ENCODE measurements around the gene ITPR1. TPM values are rescaled to one million over a fixed set of nuclear protein-coding genes. Genes with fewer than 3 reads are reported as not detected.
A peak's percentile ranks its signal among the peaks of the same experiment; 100 is the strongest.

ITPR1 gene
- total and polyA plus RNA-seq, 2 of the 4 experiments (the other 2 are of a cell fraction), result 1.8 to 5.7 TPM

- Histone ChIP-seq H3K18ac (ENCODE audit: low read depth, low read length) (no peak overlapping the region), H3K9ac (ENCODE audit: low read depth, low read length) (no peak overlapping the region), H3K4ac (ENCODE audit: low read depth, low read length) (peak overlapping the region; percentile 36; the same call in 1 of the 2 replicates), H3K14ac (replicated peaks; ENCODE audit: low read depth, low read length) (no peak overlapping the region), H3K4me1 (ENCODE audit: control insufficient read depth, insufficient read depth, low read length) (peaks cover 5% of the 10 kb centered on the region; the same call in 1 of the 2 replicates), H3K23ac (ENCODE audit: low read depth, low read length) (no peak overlapping the region), H2AK9ac (replicated peaks; ENCODE audit: low read depth, low read length, poor library complexity) (no peak overlapping the region), H2BK15ac (ENCODE audit: low read depth, low read length) (0 out of 3 replicates have a peak overlapping the region, but pooled peaks have one; percentile 4), H4K5ac (ENCODE audit: low read depth, low read length) (no peak overlapping the region), H3K79me1 (ENCODE audit: low read depth in 1 of 2, low read length in 2 of 2) (no peaks in the 10 kb centered on the region), H2BK120ac (ENCODE audit: low read depth, low read length) (no peak overlapping the region), H3K36me3 (ENCODE audit: control insufficient read depth, insufficient read depth, low read length) (peaks cover 1% of the 10 kb centered on the region; the same call in 1 of the 2 replicates), H4K91ac (ENCODE audit: insufficient read depth, low read depth, low read length) (no peak overlapping the region), H3K9me1 (ENCODE audit: insufficient read depth, low read length) (no peaks in the 10 kb centered on the region), H3K4me3 (ENCODE audit: insufficient read depth, low read depth, low read length) (no peak overlapping the region), H4K20me1 (ENCODE audit: insufficient read depth, low read length) (no peaks in the 10 kb centered on the region), H3K9me3 (ENCODE audit: control insufficient read depth, insufficient read depth, low read length) (no peaks in the 10 kb centered on the region), H3K4me2 (ENCODE audit: low read depth, low read length) (no peak overlapping the region), H2AK5ac (ENCODE audit: low read depth, low read length) (no peak overlapping the region), H3K56ac (ENCODE audit: extremely low read depth, insufficient read depth, low read length) (no peak overlapping the region), H3K27me3 (ENCODE audit: control insufficient read depth, insufficient read depth, low read length) (no peaks in the 10 kb centered on the region), H2BK20ac (ENCODE audit: low read depth, low read length) (no peak overlapping the region), H3K27ac (ENCODE audit: insufficient read depth, low read length) (no peak overlapping the region), H4K8ac (ENCODE audit: low read depth in 2 of 2, low read length in 2 of 2) (no peak overlapping the region), H2BK5ac (ENCODE audit: low read depth, low read length, poor library complexity, severe bottlenecking) (no peak overlapping the region), H2AFZ (replicated peaks; ENCODE audit: low read length, poor library complexity) (no peak overlapping the region)
- intact Hi-C loops (cut with micrococcal nuclease), result loop anchor here (5.0 kb wide), 1 partner anchor 475 kb away; the partner anchor contains the start of gene EDEM1
- DNase-seq, result peak; percentile 57
- WGBS, 2 experiments (ENCODE audit: extremely low coverage in 2 of 2, insufficient read length in 1 of 2), result no CpG with 5 or more reads among the region's 7 CpGs
- ATAC-seq (ENCODE audit: low read depth), result no peak
- dilution Hi-C loops (cut with HindIII; ENCODE audit: low sequenced_read_pairs, unreplicated experiment), result no loop called here
- in situ Hi-C loops (cut with MboI; ENCODE audit: low sequenced_read_pairs), result loop anchor here (10.0 kb wide), 1 partner anchor 313 kb away; no protein-coding TSS in a partner anchor
- no TSS peak for BruUV-seq (replicated peaks)
- ChIA-PET CTCF (interaction anchor here (0.6 to 3.0 kb wide), 41 partner anchors 9 to 693 kb away, joined by 3 to 26 read pairs (median 4); no protein-coding TSS in a partner anchor), POLR2A (ENCODE audit: unreplicated experiment) (interaction anchor here (0.5 kb wide), 1 partner anchor 275 kb away, joined by 3 read pairs; no protein-coding TSS in a partner anchor)
- TF ChIP-seq ELK1 (IDR thresholded peaks at IDR 0.05; ENCODE audit: borderline replicate concordance, low read depth, low read length) (no peak), BHLHE40 (IDR thresholded peaks at IDR 0.05; ENCODE audit: low read depth, low read length) (no peak), POLR2A (IDR thresholded peaks at IDR 0.05; ENCODE audit: low read depth, low read length) (no peak), MAFK (IDR thresholded peaks at IDR 0.05; ENCODE audit: low read depth, low read length) (no peak), RAD21 (IDR thresholded peaks at IDR 0.05; ENCODE audit: low read length) (no peak), CEBPB (IDR thresholded peaks at IDR 0.05; ENCODE audit: low read depth, low read length) (peak; percentile 99), SMC3 (IDR thresholded peaks at IDR 0.05; ENCODE audit: low read depth, low read length) (no peak)
Observed at GRCh38 chr3:4712109-4712508, 219.0 kb downstream of the ITPR1 start.
